ENCODE results near the gene FOXL2NB.

GRCh38 chr3:138975351-138975750, 28.3 kb downstream of the FOXL2NB start:
- no peak for TF ChIP-seq CTCF (IDR thresholded peaks at IDR 0.05)
- no peak for TF ChIP-seq POLR2AphosphoS5 (IDR thresholded peaks at IDR 0.05; ENCODE audit: insufficient read depth in 1 of 2, low read depth in 1 of 2)
